HG03520 (cell line): Measurements from ENCODE around the gene TACR1.

Source experiments
- ATAC-seq: cut with Tn5 transposase; IDR thresholded peaks from one replicate; pipeline ENCODE4 v1.9.1; 2021; ENCODE audit warnings: mild to moderate bottlenecking, moderate library complexity; ENCODE audit not compliant: unreplicated experiment

TACR1 gene

DNA sequence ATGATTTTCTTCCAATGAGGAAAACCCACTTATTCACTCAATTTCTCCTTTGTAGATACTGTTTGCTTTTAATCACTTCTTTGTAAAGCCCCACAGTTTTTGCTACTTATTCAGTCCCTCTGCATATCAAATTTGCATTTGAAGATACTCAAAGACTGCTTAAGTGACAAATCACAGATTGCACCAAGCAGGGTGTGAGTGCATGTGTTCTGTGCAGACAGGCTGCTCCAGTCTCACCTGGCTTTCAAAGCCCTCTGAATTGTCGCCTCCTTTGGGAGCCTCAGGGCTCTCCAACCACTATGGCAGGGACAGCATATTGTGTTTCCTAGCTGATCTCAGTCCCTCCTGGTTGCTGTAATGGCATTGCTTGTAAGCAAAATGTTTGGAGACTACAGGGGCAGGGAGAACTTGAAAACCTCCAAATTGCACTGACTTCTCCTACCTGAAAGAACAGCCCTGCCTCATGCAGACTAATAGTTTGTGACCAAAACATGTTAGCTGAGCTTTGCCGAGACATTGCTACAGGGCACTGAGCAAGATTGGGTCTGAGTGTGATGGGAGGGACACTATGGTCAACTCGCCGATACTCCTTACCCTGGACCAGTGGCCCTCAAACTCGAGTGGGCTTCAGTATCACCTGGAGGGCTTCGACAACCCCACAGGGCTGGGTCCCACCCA lies 144.0 kb downstream of the TACR1 start:
- ATAC-seq = no peak

DNA sequence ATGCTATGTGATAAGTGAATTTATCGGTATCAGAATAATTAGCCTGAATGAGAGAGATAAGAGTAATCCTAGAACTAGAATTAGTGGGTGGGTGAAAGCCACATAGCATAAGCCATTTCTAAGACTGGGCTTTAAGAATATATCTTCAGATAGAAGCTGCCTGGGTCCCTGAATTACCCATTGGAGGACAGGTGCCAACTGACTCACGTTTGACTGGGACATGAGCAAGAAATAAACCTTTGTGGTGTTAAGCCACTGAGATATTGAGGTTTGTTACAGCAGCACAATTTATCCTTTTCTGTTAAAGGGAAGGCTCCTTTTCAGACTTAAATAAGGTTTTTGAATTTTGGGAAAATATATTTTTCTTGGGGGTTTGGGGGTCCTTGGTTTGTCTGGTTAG lies 145.0 kb downstream of the TACR1 start:
- ATAC-seq = no peak

DNA sequence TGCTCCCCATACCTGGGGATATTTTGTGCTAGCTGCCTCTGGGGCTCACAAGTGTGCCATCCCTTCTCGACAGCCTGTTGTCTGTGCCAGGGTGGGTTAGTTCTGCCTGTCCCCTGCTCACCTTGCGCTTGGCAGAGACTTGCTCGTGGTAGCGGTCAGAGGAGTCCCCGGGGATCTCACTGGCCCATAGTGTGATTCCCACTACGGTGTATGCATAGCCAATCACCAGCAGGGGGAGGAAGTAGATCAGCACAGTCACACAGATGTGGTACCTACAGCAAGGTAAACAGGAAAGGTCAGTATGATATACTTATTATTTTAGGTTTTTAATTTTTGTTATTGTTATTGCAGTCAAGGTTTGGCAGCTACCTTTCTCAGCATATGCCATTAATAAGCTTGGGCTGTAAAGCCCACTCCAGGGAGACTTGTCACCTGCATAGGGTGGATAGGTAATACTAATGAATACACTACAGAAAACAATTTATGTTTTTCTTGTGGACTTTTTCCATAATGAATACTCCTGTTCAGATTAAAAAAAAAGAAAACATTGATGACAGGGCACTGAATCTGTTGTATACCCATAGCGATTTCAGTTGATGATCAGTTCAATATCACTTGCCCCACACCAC lies 145.7 kb downstream of the TACR1 start:
- peak; percentile 69 for ATAC-seq

DNA sequence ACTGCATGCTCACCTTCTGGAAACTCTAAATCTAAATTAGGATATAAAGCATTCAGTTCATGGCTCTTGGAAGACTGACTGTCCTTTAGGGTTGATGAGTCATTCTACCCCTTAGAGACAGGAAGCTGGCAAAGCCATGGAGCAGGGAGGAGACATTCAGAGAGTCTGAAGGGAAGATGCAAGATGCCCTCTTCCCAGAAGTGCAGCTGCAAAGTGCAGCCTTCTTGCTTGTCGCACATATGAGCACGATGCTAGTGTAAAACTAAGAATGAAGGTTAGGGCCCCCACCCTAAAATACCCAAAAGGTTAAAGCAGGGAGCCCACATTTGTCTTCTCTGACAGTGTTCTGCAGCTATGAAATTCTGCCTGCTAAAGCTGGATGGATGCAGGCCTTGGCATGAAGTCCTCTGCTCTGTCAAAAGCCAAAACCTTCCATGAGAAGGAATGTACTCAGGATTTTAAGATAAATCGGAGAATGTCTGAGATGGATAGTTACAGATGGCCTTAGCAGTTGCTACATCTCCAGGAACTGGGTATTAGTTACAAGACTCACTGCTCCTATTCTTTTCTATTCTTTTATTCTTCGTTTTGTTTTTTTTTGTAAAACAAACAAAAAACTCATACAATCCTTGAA lies 151.2 kb downstream of the TACR1 start:
- no peak for ATAC-seq

DNA sequence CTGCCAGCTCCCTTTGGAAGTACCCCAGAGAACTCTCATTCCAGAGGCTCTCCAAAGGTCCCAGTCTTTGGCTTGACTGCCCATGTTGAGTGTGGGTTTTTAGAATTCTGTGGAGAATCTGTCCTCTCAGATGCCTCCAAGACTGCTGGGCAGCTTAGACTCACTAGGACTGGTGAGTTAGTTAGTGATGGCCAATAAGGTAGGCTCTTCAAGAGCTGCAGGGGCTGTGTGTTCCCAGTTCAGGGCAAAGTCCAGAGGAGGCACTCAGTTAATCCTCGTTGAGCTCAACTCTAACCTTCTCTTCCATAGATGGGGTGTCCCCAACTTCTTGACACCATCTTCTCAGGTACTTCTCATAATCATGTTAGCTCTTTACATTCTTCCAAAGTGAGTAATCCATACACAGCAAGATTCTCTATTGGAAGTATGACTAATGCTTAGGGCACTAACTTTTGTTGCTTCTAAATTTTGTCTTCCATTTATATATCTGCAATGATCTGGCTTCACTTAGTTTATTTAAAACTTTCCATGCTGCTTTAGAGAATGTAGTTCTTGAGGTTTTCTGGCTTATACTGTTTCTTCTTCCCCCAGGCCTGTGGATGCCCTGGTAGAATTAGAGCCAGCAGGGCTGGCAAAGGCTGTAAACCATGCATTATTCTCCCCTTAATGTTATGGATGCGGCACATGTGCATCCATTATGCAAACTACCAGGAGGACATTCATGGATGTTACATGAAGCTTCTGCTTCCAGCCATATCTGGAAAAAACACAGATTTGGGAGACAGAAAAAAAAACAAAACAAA lies 151.9 kb downstream of the TACR1 start:
- no peak for ATAC-seq

DNA sequence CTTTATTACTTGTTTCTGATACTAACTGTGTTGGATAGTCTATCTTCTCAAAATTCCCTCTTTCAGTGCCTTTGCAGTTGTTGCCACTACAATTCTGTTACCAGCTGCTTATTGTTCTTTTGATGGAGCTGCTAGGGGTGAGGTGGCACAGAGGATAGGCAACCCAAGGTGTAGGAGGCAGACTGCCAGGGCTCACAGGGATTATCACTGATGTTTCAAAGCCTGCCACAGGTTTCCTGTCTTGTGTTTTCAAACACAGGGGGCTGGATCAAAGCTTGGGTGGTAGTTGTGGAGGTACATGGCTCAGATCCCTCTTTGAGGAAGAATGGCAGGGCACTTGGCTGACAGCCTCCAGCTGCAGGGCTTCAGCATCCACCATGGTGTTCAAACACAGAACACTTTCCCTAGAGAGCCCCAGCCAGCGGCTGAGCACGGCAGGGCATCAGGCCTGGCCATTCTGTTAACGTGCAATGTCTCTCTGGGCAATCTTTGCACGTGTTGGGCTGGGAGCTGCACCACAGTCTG lies 153.7 kb downstream of the TACR1 start:
- ATAC-seq = no peak

DNA sequence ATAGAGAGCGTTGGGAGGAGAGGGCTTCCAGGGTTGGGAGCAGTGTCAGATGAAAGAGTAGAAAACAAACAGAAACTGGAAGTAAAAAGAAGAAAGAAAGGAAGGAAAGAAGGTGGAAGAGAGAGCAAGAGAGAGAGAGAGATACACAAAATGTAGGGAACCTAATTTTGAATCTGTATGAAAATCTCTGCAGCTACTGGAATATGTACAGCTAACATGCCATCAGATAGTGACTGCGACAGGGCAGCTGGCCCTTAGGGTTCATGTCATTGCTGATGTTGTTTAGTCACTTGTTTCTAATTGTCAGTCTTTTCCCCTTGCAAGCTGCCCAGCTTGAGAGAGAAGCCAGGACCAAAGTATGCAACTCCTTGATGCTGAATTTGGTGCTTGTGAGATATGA lies 155.0 kb downstream of the TACR1 start:
- no peak for ATAC-seq

DNA sequence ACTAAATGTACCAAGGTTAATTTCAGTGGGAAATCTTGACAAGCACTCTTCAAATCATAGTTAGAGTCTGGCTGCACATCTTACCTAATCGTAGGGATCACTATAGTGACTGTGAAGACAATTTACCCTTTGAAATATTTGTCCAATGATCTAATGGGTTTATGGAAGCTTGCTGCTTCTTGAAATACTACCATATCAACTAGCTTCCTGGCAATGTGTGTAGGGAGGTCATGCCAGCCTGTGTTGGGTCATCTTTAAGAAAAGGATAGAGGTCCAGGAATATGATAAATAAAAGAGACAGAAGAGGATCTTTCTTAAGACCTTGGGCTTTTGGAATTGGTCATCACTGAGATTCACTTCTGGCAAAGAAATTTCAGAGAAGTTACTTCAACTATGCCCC lies 156.5 kb downstream of the TACR1 start:
- ATAC-seq = no peak

DNA sequence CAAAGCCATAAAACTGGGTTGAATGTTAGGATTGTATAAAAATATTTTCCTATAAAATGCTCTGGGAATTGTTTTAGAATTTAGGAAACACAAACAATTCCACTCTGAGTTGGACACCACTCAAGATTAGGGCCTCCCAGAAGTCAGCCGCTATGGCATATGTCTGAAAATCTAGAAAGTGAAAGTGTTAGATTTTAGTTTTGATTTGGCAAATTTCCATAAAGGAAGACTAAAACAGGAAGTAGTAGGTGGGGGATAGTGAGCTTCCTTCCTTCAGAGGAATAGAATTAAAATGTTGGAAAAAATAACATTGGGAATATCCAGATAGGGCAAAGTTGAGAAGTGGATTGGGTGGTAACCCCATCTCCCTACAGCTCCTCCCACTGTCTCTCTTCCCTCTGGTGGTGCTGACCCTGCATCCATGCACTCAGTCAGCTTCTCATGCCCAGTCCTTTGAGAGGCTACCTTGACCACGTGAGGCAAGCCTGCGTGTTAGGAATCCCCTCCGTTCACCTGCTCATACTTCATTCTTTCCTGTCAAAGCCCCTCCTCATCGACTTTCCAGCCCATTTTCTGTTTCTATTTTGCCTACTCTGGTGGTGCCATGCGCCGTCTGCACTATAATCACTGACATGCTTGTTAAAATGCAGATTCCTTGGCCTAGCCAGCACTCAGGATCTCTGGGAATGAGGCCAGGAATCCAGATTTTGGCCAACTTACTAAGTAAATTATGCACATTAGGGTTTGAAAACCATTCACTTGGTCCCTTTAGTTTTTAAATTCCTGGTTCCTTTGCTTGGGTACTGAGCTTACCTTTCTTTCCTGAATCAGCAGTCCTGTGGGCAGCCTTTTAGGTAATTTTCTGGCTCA lies 157.4 kb downstream of the TACR1 start:
- no peak for ATAC-seq

DNA sequence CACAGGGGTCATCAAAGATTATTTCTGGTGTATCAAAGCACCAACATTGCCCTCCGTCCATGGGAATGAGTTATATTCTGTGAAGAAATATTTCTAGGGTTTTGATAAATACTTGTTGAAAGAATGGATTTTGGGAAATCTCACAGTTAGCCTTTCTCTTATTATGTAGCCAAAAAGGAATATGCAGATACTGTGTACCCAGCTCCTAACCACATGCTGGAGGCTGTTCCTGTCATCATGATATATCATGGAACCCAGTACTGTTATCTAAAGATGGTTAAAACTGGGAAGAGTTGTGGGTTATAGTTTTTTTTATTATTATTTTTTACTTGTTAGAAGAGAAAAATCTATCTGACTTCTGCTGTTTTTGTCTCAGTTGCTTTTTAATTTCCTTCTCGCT lies 158.1 kb downstream of the TACR1 start:
- ATAC-seq = no peak

DNA sequence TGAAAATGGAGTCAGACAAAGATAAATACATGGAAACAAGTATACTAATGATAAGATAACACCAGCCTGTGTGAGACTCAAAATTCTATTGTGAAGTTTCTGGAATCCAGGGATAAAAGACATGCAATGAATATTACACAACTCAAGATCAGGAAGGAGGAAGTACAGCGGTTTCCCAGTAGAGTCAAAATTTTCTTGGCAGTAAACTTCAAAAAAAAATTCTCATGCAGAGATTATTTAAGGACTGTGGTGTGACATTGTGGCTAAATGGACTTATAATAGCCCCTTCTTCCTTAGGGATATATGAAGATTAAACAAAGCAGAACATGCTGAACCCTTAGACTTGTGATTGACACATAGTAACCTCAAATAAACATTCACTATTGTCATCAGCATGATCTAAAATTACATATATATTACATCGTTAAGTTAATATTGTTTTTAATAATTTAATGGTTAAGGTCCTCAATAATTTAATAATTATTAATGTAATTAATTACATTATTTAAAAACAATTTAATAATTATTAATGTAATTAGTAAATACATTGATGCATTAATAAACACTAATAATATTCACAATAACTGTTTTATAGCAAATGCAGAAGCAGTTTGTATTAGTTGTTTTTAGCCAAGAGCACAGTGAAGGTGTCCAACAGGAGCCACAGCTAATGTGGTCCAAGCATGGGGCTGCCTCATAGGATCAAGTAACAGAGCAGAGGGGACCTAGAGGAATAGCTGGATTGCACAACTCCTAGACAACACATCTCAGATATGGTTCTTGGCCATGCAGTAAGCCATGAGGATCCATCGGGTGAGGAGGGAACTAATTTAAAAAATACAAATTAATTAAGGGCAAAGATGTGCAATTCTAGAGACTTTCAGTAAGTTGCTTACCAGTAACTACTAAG lies 163.6 kb downstream of the TACR1 start:
- no peak for ATAC-seq

DNA sequence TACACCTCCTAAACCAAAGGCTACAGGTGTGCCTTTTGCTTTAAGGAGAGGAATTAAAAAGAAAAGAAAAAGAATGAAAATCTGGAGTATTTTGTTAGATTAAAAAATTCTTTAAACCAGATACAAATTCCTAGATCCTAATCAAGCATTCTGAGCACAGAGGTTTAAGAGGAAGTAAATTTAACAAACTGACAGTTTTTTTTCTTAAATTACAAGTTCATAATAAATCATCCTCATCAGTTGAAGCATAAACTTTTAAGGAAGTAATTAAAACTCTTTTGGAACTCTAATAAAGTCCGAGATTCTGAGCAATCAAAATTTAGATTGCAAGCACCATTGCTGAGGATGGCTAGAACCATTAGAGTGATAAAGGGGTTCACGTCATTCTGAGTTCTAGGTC lies 165.8 kb downstream of the TACR1 start:
- ATAC-seq = no peak

DNA sequence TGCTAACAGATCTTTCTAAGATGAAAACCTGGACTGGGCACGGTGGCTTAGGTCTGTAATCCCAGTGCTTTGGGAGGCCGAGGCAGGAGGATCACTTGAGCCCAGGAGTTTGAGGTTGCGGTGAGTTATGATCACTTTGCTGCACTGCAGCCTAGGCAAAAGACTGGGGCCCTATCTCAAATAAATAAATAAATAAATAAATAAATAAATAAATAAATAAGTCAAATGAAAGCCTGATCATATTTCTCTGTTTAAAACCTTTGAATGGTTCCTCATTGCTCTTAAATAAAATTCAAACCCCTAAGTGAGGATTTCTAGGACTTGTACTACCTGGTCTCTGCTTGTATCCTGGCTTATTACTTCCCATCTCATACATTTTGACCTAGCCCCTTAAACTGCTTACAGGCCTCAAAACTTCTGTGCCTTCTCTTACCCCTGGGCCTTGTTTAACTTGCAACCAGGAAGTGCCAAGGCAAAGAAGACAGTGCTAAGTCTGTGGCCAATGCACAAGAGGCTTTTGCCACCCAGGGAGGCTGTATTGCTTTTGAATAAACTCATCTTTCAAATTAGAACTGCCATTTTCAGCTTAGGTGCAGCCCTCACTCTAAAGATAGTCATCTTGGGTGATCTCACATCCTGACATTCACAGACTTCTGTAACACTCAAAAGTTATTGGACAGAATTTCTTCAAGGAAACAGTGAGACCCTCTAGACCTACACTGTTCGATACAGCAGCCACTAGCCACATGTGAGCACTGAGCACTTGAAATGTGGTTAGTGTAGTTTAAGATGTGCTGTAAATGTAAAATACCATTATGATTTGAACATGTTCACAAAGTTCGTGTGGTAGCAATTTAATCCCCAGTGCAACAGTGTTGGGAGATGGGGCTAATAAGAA lies 167.2 kb downstream of the TACR1 start:
- ATAC-seq = no peak

DNA sequence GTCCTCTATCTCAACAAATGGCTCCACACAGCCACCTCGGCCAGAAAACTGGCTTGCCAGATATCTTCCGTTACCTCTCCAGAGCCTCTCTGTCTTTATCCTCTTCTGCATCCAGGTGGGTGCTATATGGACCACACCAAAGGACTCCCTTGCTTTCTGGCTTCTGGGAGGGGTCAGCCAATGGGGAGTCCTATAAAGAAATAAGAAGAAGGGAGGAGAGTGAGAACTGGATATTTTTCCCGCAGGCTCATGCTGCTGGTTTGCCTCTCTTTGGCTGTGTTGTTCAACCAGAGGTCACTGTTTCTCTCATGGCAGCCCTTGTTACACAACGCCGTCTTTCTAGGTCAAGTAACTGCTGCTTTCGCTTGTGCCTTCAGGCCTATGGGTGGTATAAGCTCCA lies 168.1 kb downstream of the TACR1 start:
- no peak for ATAC-seq

DNA sequence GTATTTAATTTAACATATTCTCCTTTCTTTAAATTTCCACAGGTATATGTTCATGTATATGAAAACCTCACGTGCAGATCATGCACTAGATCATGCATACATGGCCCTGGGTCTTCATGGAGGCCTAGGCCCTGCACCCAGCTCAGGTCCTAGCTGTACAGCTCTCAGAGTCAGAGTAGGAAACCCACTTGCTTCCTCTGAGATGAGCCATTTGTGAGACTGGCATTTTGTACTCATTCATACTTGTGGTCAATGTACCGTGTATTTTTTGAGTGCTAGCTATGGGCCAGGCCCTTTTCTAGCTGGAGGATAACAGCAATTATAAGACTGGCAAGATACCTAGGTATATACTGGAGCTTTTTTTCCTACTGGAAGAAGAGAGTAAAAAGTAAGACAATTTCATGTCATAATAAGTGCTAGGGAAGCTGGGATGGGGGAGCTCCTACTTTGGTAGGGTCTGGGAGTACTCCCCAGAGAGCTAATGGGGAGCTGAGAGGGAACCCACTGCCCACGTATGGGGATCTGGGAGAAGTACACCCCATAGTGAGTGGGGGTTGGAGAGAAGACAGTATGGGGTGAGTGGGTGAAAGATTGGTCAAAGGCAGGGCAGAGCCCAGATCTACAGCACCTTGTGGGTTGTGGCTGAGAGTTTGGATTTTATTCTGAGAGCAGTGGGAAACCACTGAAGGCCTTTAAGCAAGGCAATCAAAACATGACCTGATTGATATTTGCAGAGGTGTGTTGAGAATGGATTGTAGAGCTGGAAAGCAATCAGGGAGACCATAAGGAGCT lies 168.9 kb downstream of the TACR1 start:
- peak; percentile 43 for ATAC-seq

DNA sequence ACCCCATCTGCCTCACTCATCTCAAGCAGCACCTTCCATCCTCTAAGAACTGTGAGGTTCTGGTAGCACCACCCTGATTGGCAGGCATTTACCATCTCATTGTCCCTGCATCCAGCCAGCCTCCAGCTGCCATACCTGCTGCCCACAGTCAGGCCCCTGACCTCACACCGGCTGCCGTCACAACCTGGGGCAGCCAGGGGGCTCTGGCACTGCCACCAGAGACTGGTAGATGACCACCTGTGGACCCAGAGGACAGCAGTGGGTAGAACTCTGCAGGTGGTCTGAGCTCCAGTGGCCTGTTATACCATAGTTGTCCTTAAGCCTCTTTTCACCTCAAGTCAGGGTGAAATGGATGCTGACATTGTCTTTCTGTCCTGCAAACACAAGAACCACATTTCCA lies 171.4 kb downstream of the TACR1 start:
- no peak for ATAC-seq

DNA sequence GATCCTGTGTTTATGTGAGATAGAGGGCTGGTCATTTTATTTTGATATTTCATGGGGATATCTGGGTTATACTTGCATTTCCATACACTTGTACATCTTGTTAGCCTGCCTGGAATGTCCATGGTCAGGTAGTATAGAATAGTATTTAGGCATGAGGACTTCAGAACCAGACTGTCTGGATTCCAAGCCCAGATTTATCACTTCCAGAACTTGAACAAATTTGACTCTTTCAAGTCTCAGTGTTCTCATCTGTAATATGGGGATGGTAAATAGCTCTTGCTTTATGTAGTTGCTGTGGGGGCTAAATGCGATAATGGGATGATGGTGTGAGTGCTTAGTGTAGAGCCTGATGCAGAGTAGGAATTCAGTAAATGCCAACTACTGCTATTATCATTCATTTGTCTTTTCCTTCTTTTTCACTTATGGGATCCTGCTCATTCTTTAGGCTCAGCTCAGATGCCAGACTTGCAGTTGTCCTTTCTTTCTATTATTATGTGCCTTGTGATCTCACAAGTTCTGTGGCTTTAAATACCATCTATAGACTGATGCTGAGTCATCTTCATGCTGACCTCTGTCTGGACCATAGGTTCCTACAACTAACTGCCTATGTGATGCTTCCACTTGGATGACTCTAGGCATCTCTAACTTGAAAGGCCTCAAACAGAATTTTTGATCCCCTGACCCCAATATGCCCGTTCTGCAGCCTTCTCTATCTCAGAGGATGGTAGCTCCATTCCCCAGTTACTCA lies 173.5 kb downstream of the TACR1 start:
- ATAC-seq = no peak
